ENCODE results near the gene KRT16.

DNA sequence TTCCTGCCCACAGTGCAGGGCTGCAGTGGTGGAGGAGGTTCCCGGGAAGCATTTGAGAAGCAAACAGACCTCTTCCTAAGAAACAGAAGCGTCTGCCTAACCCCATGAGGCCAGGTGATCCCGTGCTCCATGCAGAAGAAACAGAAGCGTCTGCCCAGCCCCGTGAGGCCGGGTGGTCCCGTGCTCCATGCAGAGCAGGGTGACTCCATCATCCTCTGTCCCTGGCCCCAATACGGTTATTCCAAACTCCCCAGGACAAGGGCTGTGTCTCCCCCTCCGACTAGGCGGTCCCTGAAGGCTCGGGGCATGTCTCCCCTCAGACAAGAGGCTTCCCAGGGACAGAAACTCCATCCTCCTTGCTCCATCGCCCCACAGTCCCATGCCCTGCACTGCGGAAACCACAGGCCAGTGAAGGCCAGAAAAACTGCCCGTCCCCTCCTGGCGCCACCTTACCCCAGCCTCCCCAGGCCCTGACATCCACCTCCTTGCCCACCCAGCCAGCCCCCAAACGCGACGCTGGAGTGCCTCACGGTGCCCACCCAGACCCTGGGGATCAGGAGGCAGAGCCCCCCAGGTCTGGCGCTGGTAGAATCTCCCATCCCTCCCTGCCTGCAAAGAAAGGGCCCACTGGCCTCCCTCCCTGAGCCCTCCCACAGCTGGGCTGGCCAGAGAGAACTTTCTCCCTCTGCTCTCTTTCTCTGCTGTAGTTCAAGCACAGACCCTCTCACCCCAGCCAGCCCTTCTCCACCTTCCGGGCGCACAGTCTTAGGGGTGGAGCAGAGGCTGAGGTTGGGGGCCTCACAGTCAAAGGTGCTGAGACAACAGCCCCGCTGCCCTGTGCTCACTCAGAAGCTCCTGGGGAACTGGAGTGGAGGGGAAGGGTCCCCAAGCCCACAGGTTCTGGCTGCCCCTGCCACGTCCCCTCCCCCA, 42.4 kb upstream of the KRT16 start:
- TF ChIP-seq EZH2 (IDR thresholded peaks at IDR 0.05; ENCODE audit: insufficient read depth, poor library complexity, severe bottlenecking) (no peak), EZH2phosphoT487 (IDR thresholded peaks at IDR 0.05; ENCODE audit: insufficient read depth, low read depth) (no peak)

Measured in GM23248 (cell line).